ENCODE measurements around the gene MREG.

DNA sequence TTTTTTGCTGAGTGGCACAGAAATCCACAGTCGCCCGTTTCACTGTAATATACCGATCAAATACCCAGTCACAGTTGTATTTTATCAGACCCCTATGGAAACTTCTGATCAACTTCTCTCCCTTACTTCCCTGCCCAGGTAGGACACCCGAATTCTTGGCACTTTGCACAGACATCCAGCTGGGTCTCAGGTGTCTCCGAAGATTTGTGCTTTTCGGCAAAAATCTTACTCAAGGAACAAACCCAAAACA, 596 bp downstream of the MREG start:
- TF ChIP-seq, protein P1, sequence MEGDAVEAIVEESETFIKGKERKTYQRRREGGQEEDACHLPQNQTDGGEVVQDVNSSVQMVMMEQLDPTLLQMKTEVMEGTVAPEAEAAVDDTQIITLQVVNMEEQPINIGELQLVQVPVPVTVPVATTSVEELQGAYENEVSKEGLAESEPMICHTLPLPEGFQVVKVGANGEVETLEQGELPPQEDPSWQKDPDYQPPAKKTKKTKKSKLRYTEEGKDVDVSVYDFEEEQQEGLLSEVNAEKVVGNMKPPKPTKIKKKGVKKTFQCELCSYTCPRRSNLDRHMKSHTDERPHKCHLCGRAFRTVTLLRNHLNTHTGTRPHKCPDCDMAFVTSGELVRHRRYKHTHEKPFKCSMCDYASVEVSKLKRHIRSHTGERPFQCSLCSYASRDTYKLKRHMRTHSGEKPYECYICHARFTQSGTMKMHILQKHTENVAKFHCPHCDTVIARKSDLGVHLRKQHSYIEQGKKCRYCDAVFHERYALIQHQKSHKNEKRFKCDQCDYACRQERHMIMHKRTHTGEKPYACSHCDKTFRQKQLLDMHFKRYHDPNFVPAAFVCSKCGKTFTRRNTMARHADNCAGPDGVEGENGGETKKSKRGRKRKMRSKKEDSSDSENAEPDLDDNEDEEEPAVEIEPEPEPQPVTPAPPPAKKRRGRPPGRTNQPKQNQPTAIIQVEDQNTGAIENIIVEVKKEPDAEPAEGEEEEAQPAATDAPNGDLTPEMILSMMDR (conservative IDR thresholded peaks at IDR 0.05; ENCODE audit: low read depth in 2 of 2), result no peak
- TF ChIP-seq POLR2AphosphoS5 (IDR thresholded peaks at IDR 0.05; ENCODE audit: low read depth), result no peak
- TF ChIP-seq REST (IDR thresholded peaks at IDR 0.05; ENCODE audit: unreplicated experiment), result no peak
- TF ChIP-seq EZH2phosphoT487 (IDR thresholded peaks at IDR 0.05; ENCODE audit: unreplicated experiment), result no peak
- TF ChIP-seq EZH2 (IDR thresholded peaks at IDR 0.05; ENCODE audit: low read depth, unreplicated experiment), result no peak
- TF ChIP-seq CREB1 (CRISPR knock-in tag; IDR thresholded peaks at IDR 0.05; ENCODE audit: low read depth), result no peak

All from GM23338 (cell line).